NCI-H524 (cell line): ENCODE measurements around the gene PANK3.
"Not testable (repeated sequence)": the region's sequence is repeated elsewhere in the genome, so short reads cannot be mapped to it uniquely, and the experiment has no call there.

Source experiments
- DNase-seq, 2 experiments: peaks; one replicate each; lab custom pipeline; 2025; lab: John Stamatoyannopoulos, UW

The PANK3 gene

DNA sequence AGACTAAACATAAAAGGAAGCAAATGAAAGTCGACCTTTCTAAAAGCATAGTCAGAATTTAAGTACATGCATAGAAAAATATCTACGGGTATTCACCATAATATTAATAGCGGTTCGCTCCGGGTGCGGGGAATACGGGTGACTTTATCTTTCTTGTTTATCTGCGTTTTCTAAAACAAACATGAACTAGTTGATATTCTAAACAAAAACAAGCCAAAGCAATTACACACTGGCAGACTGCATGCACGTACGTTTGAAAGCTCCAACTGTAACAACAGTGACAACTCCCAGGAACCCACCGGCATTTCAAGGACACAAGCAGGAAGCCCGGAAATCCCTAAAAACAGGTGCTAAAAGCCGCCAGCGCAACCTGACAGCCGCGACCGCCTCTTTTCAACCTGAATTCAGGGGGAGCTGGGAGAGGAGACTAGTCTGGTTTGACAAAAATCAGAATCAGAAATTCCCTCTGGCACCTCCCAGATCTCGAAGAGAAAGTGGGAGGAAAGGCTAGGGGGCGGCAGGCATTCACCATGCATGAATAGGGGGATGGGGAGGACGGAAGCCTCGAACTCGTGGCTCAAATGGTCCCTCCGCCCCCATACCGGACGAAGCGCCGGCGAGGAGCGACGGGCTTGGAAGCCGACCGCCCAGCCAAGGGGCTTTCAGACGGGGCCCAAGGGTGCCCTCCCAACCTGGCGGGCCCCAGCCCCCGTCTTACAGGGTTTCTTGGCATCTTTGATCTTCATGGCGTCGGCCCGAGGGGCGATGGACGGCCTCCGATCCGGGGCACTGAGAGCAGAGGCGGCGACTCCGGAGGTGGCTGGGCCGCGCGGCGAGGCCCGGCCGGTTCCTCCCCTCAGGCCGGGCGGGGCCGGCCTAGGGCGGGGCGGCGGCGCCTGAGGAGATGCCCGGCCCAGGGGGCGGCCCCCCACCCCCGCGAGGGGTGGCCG lies at the start of gene PANK3:
Gene PANK3 (minus strand): TSS at position 831 of the 950 bp plus-strand sequence. CDS start 85 bp downstream, at position 746.
- DNase-seq = peak; percentile 56 to 74

DNA sequence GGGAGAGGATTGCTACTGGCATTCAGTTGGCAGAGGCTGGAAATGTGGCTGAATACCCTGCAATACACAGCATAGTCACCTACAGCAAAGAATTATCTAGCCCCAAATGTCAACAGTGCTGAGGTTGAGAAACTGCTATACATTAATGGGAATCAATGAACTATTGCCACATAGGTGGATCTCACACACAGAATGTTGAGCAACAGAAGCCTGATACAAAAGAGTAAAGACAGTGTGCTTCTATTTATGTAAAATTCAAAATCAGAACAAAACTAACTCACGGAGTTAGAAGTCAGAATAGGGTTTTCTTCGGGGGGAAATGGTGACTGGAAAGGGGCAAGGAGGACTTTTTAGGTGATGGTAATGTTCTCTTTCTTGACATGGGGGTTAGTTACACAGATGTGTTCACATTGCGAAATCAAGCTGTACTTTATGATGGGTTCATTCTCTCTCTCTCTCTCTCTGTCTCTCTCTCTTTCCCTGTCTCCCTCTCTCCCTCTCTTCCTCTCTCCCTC lies 45.7 kb upstream of the PANK3 start:
- DNase-seq = no peak

DNA sequence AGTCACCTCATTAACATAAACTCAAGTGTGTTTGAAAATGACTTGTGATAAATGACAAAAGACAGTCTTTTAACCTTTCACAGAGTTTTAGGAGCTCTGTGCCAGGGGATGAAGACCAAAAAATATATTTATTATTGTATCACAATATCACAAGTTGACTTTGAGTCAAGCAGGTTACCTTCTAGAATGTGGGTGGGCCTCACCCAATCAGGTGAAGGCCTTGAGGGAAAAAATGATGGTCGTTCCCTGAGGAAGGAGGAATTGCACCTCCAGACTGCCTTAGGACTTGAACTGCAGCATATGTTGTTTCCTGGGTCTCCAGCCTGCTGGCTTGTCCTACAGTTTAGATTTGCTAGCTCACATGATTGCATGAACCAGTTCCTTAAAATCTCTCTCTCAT lies 41.6 kb upstream of the PANK3 start:
- no peak for DNase-seq

DNA sequence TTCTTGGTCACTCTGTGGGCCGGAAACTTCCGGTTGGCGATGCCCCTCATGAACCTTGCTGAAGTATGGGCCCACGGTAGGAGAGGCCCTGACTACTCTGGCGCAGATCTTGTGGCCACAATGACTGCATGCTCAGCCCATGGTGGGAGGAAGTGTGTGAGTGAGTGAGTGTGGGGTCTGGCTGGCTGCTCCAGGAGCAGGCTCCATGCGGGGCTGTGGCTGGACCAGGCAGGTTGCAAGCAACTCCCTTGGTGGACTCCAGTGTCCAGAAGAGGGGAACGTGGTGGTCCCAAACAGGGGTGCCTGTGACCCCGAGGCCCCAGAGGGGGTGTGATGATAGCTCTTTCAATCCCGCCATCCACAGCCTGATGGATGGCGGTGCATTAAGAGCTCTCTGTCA lies 35.5 kb upstream of the PANK3 start:
- no peak for DNase-seq

DNA sequence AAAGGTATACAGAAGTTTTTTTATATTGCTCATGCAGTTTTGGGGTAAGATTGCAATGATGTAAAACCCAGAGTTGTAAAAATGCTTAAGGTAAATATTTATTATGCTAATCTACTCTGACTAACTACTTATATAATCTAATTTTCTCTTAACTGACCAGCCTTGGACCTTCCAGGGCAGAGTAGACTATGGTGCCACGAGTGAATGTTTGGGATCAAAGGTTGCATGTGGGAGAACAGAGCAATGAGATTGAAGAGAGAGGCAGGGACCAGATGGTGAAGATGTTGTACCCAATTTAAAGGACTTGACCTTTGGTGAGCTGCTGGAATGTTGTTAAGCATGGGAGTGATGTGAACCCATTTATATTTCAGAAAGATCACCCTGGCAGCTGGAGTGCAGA lies 34.8 kb upstream of the PANK3 start:
- no peak for DNase-seq

DNA sequence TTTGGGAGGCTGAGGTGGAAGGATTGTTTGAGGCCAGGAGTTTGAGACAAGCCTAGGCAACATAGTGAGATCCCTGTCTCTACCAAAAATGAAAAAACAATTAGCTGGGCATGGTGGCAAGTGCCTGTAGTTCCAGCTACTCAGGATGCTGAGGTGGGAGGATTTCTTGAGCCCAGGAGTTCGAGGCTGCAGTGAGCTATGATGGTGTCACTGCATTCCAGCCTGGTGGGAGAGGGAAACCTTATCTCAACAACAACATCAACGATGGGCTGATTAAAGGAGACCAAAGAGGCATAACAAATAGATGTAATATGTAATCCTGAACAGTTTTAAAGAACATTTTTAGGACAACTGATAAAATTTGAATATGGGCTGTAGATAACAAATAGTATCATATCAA lies 34.2 kb upstream of the PANK3 start:
- no peak for DNase-seq

DNA sequence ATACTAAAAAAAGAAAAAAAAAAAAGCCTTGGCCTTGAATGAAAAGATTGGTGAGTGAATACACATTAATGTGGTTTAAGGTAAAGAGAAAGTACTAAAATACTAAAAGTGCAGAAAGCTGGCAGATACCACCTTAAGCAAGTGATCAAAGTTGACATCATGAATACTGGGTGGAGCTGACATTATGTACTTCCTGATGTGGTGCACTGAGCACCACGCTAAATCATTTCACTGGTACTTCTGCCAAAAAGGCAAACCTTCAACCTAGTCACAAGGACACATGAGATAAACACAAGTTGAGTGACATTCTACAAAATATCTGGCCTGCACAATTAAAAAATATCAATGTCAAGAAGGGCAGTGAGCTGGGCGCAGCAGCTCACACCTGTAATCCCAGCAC lies 33.8 kb upstream of the PANK3 start:
- no peak for DNase-seq

DNA sequence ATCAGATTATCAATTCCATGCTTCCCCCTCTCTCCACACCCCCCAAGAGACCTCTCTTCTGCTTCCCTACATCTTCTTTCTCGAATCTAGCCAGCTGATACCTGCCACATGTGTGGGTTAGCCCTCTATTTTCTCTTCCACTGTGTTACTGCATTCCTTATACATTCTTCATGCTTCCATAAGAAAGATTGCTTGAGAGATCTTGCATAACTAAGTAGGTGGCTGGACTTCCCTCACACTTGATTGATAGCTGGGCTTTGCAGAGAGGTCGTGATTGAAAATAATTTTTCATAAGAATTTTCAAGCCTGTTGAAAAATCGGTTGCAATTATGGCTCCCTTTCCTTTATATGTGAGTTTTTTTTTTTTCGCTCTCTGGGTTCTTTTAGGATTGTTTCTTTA lies 33.0 kb upstream of the PANK3 start:
- no peak for DNase-seq

DNA sequence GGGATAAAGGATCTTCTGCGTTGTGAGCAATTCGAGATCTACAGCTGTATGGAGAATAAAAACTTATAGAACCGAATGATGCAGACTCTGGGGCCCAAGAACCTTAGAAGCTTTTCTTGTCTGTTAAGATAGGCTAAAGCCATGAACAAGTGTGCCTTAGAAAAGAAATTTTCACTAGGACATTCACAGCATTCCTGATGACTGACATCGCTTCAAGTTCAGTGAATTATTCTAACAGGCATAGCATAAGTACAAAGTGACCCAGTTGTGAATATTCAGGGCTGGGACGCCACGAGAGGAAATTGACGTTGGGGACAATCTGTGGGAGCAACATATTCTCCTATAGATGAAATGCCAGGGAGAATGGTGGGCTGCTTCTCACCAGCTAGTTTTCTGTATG lies 32.0 kb upstream of the PANK3 start:
- DNase-seq = no peak

DNA sequence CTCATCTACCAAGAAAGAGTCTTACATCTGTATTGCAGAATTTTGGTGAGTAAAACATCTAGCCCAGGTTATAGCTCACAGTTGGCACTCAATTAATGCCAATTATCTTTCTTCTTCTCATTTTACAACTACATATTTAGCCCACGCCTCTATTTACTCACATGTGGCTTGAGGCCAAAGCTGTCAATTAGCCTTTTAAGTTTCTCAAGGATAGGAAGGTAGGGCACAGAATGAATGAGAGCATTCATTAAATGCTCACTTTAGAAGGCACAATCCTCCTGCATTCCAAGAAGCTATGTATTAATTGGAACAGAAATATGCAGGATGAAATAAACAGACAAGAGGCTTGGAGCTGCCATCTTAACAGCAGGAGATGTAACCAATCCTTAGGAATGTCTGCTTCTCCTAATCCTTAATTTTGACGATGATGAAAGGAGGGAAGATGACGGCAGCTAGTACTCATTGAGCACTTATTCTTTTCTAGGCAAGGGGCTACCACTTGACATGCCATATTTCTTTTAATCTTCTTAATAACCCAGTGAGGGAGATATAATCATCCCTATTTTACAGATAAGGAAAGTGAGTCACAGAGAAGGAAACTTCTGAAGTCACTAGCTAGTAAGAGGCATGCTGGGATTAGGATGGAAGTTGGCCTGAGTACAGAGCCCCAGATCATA lies 30.8 kb upstream of the PANK3 start:
- peak in 1 of 2 experiments; percentile 28 for DNase-seq

DNA sequence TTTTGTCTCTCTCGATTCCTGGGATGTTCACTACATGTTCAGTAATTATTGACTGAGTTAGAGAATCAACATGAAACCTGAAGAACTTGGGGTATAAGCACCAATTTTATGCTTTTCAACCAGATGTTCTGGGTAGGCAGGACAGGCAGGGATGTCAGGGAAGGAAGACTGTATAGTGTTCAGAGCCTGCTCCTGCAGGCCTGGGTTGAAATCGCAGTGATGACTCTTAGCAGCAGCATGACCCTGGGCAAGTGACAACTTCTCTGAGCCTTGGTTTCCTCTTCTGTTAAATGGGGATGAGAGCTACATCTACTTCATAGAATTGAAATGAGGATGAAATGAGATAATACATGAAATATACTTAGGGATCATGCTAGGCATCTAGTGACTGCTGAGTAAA lies 29.7 kb upstream of the PANK3 start:
- no peak for DNase-seq

DNA sequence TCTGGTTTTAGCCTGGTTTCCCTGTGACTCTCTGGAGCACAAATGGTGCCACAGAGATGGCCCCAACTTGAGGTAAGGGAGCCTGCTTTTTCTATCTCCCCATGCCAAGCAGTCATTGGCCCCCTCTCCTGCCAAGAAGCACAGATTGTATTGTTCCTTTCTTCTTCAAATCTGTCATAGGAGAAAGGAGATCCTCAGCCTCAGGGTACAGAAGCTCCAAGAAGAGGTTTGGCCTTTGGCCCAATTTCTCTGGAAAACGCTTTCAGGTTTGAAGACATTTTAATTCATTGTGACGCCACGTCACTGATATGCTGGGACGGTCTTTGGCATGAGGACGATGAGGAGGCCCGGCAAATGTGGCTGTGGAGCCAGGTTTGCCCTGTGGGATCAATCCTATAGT lies 29.2 kb upstream of the PANK3 start:
- DNase-seq = no peak

DNA sequence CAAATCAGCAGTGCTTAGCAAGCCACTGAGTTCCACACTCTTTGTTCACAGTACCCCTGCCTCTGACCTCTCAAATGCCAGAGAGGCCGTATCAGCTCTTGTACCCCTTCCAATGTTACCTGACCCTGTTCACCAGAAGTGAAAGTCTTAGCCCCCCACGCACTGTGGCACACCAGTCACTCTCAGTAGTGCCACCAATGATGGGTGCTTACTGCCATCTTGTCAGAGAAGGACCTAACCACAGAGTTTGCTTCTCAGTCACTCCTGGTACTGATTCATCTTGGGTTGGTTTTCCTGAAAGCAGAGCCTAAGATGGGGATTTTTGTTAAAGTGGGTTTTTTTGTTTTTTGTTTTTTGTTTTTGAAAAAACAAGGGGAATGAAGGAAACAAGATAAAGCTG lies 28.8 kb upstream of the PANK3 start:
- no peak for DNase-seq

DNA sequence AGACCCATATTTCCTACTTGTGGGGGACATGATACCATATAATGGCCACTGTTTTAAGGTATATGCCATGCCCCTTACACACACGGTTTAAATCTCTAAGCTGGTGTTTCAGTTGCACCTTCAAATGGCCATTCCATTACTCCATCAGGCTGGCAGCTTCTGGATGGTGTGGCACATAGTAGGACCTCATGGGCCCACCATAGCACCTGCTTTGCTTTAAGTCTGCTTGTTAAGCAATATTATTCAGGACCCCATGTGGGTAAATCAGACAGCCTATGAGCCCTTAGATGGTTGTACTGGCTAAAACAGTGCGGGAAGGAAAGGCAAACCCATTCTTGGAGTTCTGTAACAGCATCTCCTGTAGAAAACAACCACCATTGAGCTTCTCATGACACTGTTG lies 27.4 kb upstream of the PANK3 start:
- no peak for DNase-seq

DNA sequence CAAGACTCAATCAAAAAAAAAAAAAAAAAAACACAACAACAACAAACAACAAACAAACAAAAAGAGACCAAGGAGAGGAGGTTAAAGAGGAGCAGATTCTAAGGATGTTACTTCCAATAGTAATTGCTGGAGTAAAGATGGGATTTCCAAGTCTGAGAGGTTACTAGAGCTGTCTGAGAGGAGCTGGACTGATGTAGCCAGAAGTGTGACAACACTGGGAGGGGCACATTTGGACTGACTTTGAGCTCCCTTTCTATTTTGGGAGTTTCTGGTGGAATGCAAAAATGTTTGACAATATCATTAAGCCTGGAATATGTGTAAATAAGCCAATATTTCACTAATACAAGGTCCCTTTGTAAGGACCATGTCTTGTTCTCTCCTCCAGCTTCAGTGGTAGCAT lies 25.3 kb upstream of the PANK3 start:
- no peak for DNase-seq

DNA sequence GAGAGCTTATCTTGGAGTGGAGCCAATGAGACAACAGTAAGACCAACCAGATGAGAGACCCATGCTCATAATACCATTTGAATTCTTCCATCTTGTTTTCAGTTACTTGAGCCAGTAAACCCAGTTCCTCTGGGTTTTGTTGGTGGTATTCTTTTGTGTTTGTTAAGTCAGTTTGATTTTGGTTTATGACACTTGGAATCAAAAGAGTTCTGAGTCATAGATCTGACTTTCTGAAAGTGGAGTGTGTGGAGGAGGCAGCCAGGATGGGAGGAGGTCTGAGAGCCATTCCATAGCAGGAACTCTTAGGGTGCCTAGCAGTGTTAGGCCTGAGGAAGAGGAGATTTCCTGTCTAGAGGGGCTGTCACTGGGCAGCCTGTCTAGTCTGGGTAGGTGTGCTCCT lies 24.6 kb upstream of the PANK3 start:
- DNase-seq = no peak

DNA sequence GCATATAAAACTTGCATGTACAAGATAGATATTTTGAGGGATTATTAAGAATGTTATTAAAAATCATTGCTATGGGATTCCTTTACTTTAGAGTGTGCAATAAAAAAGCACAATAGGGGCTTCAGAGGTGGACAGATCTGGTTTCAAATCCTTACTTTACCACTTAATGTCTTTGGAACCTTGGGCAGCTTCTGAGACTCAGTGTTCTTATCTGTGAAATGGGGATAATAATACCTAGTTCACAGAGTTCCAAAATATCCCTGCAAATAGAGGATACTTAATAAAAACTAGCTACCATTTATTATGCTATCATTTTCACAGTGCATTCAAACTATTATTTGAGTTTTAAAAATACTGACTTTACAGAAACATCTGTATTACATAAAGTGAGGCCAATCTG lies 23.3 kb upstream of the PANK3 start:
- DNase-seq = no peak

DNA sequence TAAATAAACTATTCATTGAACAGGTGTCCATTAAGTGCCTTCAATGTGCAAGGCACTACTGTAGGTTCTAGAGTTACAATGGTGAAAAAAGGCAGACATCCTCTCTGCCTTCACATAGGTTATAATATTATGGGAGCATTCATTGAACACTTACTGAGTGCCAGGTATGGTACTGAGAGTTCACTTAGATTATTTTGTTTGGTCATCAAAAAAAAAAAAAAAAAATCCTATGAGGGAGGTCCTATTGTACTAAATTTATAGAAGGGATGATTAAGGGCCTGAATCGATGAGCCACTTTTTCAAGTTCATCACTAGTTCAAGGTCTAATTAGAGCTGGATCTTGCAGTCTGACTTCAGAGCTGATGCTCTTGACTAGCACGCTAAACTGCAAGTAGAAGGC lies 22.8 kb upstream of the PANK3 start:
- DNase-seq = peak in 1 of 2 experiments; percentile 29

DNA sequence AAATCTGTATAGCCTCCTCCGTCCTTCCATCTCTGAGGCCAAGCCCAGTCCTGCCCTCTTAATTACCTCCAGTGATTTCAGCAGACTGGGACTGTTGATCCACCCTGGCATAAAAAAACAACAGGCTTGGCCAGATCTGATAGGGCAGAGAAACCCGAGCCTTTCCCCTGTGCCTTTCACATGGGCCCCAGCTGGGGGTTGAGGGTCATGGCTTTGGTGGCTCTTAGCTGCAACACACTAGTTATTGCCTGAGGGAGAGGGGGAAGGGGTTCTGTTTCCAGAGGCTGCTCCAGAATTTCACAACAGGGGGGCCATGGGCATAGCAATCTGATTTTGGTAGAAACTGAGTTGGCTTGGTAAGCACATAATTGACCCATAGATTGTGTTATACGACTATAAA lies 21.2 kb upstream of the PANK3 start:
- DNase-seq = peak in 1 of 2 experiments; percentile 29

DNA sequence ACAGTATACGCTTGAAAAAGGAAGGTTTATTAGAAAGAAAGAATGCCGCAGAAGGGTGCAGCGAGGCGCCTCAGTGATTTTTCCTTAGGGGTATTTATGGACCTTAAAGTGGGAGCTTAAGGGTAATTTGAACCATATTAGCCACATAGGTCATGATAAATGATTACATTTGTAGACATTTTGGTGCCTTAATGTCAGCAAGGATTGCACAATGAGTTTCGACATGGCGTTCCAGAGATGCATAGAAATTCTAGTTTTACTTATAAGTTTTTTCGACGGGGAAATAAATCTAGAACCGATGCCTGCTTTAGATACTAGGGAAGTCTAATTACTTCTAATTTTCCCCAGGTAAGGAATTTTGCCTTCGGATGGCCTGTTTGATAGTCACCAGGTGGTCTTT lies 20.7 kb upstream of the PANK3 start:
- DNase-seq = no peak

DNA sequence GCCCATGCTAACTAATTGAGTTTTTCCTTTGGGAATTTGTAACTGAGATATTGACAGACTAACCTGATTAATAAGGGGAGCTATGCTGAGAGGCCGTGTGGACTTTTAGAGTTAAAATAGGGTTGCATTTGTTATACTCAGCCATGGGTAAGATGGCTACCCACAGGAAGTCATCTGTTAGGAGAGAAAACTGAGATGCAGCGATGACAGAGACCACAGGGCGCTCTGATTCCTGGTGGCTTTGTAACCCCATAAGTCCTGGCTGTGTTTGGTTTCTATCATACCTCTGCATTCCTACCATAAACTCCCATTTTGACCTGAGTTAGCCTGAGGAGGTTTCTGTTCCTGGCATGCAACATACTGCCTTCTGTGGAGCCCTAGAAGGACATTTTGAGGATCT lies 19.5 kb upstream of the PANK3 start:
- DNase-seq = no peak

DNA sequence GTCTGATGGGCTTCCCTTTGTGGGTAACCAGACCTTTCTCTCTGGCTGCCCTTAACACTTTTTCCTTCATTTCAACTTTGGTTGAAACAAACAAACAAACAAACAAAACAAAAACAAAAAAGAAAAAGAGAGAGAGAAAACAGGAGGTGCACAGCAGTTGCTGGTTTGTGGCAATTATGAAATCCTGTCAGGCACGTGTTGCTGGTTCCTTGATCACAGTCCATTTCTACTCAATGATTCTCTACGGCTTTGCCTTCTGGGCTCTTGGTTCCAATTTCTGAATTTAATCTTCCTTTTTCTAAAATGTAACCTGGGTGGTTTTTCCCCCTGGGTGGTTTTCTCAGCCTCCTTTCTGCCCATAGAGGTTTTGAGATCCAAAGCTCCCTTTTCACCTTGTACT lies 17.8 kb upstream of the PANK3 start:
- no peak for DNase-seq

DNA sequence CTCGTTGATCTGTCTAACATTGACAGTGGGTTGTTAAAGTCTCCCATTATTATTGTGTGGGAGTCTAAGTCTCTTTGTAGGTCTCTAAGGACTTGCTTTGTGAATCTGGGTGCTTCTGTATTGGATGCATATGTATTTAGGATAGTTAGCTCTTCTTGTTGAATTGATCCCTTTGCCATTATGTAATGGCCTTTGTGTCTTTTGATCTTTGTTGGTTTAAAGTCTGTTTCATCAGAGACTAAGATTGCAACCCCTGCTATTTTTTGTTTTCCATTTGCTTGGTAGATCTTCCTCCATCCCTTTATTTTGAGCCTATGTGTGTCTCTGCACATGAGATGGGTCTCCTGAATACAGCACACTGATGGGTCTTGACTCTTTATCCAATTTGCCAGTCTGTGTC lies 17.0 kb upstream of the PANK3 start:
- not testable (repeated sequence) for DNase-seq
